Left lung (tissue), 10 donors: Measurements from ENCODE around the gene DBF4. TPM values are rescaled to one million over a fixed set of nuclear protein-coding genes. Genes with fewer than 3 reads are reported as not detected.
"Not testable (repeated sequence)": the region's sequence is repeated elsewhere in the genome, so short reads cannot be mapped to it uniquely, and the experiment has no call there.

Source experiments
- ATAC-seq: fragments of 200-7000 bp; cut with Tn5 transposase; one replicate; pipeline ENCODE4 v1.9.1; 2020; ENCODE audit warnings: moderate library complexity
- DNase-seq, 4 donors: peaks; one replicate each; pipeline ENCODE4 v3.0.0-alpha.2; 2013 to 2020
- H3K27ac ChIP-seq, 2 donors: fragments of 200-600 bp; sonication (generic) in 1 of 2; one replicate each; pipeline versions ENCODE4 v1.5.0 to v1.8.0; 2020 to 2021
- H3K27me3 ChIP-seq, 2 donors: fragments of 200-600 bp; sonication (generic) in 1 of 2; one replicate each; pipeline versions ENCODE4 v1.5.0 to v1.8.0; 2020 to 2021
- H3K36me3 ChIP-seq, 2 donors: fragments of 200-600 bp; sonication (generic) in 1 of 2; one replicate each; pipeline versions ENCODE4 v1.5.0 to v1.8.0; 2020 to 2021
- H3K4me1 ChIP-seq, 2 donors: fragments of 200-600 bp; one replicate each; pipeline ENCODE4 v1.8.0; 2021
- H3K4me3 ChIP-seq, 2 donors: fragments of 200-600 bp; sonication (generic) in 1 of 2; one replicate each; pipeline versions ENCODE4 v1.5.0 to v1.8.0; 2020 to 2021; ENCODE audit warnings: mild to moderate bottlenecking in 1 of 2
- H3K9me3 ChIP-seq, 2 donors: fragments of 200-600 bp; sonication (generic) in 1 of 2; one replicate each; pipeline versions ENCODE4 v1.5.0 to v1.8.0; 2020 to 2021
- CTCF ChIP-seq, 2 donors: fragments of 200-600 bp; sonication (generic) in 1 of 2; IDR thresholded peaks; one replicate each; pipeline versions ENCODE4 v1.5.0 to v1.8.0; 2021; ENCODE audit warnings: antibody characterized with exemption in 2 of 2
- intact Hi-C, 2 donors: fragments of 100-400 bp; cut with DNase I; formaldehyde crosslinking; loops; one replicate each; pipeline versions ENCODE4 v1.11.2 to v1.14.2; 2022
- polyA plus RNA-seq, 6 donors: library from polyadenylated mRNA; unstranded; fragments of 120-200 nt; gene quantifications; one replicate each; pipeline ENCODE4 v1.2.1, GENCODE V29; 2013; ENCODE audit not compliant: insufficient read length in 6 of 6
- total RNA-seq, 2 donors: library from RNA; stranded (reverse); fragmentation: NEBNext Ultra II Directional; extraction: Animal tissue kit (Norgen Biotek cat#: 25700); gene quantifications; one replicate each; pipeline ENCODE4 v1.2.1, GENCODE V29; 2021
- donor health status: DM: no; HTN: yes; CAD: no.
- donor health status: DM: no; HTN: no; CAD: no.

Gene DBF4
- total and polyA plus RNA-seq, 8 donors, result 10.0 to 23.7 (median 17.3) TPM

GRCh38 chr7:87850836-87851593, 25.3 kb upstream of the DBF4 start:
- no peak for TF ChIP-seq CTCF (IDR thresholded peaks at IDR 0.05)
- Histone ChIP-seq H3K4me1 (peaks cover 0 to 17% of the 10 kb centered on the region in 2 donors), H3K27me3 (no peaks in the 10 kb centered on the region), H3K36me3 (peaks cover 0 to 35% of the 10 kb centered on the region in 2 donors), H3K9me3 (no peaks in the 10 kb centered on the region), H3K27ac (no peak overlapping the region), H3K4me3 (no peak overlapping the region)
- intact Hi-C loops, result no loop called here
- ATAC-seq, result no peak
- DNase-seq, result no peak

- DNase-seq (no peak), ATAC-seq (no peak)
- no peaks in the 10 kb centered on the region for H3K27me3 ChIP-seq
- H3K36me3 ChIP-seq, result peaks cover 0 to 28% of the 10 kb centered on the region in 2 donors
- no peak overlapping the region for H3K4me3 ChIP-seq
- peak overlapping the region in 1 of 2 donors; percentile 38 for H3K27ac ChIP-seq
- intact Hi-C loops, result no loop called here
- no peaks in the 10 kb centered on the region for H3K9me3 ChIP-seq
- no peak for TF ChIP-seq CTCF (IDR thresholded peaks at IDR 0.05)
- H3K4me1 ChIP-seq, result peaks cover 0 to 17% of the 10 kb centered on the region in 2 donors
Observed at GRCh38 chr7:87852306-87852705, 24.0 kb upstream of the DBF4 start.

GRCh38 chr7:87853237-87853864, 22.9 kb upstream of the DBF4 start:
- Histone ChIP-seq H3K4me3 (no peak overlapping the region), H3K27ac (peak overlapping the region in 1 of 2 donors; percentile 38), H3K9me3 (no peaks in the 10 kb centered on the region), H3K4me1 (peaks cover 0 to 17% of the 10 kb centered on the region in 2 donors), H3K27me3 (no peaks in the 10 kb centered on the region), H3K36me3 (peaks cover 0 to 34% of the 10 kb centered on the region in 2 donors)
- TF ChIP-seq CTCF (IDR thresholded peaks at IDR 0.05), result no peak
- intact Hi-C loops, result no loop called here
- no peak for DNase-seq
- no peak for ATAC-seq

GRCh38 chr7:87858417-87859100, 17.7 kb upstream of the DBF4 start:
- no peak for ATAC-seq
- TF ChIP-seq CTCF (IDR thresholded peaks at IDR 0.05), result no peak
- H3K27ac ChIP-seq, result peak overlapping the region in 1 of 2 donors; percentile 30
- no peaks in the 10 kb centered on the region for H3K27me3 ChIP-seq
- H3K4me3 ChIP-seq, result no peak overlapping the region
- H3K4me1 ChIP-seq, result peaks cover 0 to 14% of the 10 kb centered on the region in 2 donors
- no peaks in the 10 kb centered on the region for H3K9me3 ChIP-seq
- intact Hi-C loops, result no loop called here
- DNase-seq, result no peak
- H3K36me3 ChIP-seq, result peaks cover 0 to 31% of the 10 kb centered on the region in 2 donors

GRCh38 chr7:87866089-87866488, 10.2 kb upstream of the DBF4 start:
- intact Hi-C loops, result no loop called here
- Histone ChIP-seq H3K4me3 (no peak overlapping the region), H3K36me3 (peaks cover 0 to 19% of the 10 kb centered on the region in 2 donors), H3K9me3 (peaks cover 0 to 28% of the 10 kb centered on the region in 2 donors), H3K27ac (no peak overlapping the region), H3K27me3 (no peaks in the 10 kb centered on the region), H3K4me1 (peaks cover 0 to 14% of the 10 kb centered on the region in 2 donors)
- ATAC-seq, result no peak
- no peak for DNase-seq
- no peak for TF ChIP-seq CTCF (IDR thresholded peaks at IDR 0.05)

GRCh38 chr7:87866533-87866932, 9.8 kb upstream of the DBF4 start:
- H3K27me3 ChIP-seq, intact Hi-C loops, H3K27ac ChIP-seq, DNase-seq, ATAC-seq, H3K4me3 ChIP-seq: not testable (repeated sequence)
- peaks cover 0 to 19% of the 10 kb centered on the region in 2 donors for H3K36me3 ChIP-seq
- peaks cover 0 to 29% of the 10 kb centered on the region in 2 donors for H3K9me3 ChIP-seq
- peaks cover 0 to 14% of the 10 kb centered on the region in 2 donors for H3K4me1 ChIP-seq
